K562 (cell line): ENCODE measurements around the gene UGT1A6.

ENCODE experiments used
- ELF1 ChIP-seq: fragments of 200-800 bp; sonication (Bioruptor generic); IDR thresholded peaks from 2 replicates; pipeline ENCODE4 v1.6.1; 2016; ENCODE audit warnings: missing genetic modification characterization, missing compliant biosample characterization
- NR2C2 ChIP-seq, 2 experiments: fragments of 200-800 bp in 1 of 2; sonication (Bioruptor generic) in 1 of 2; sonication (generic) in 1 of 2; formaldehyde crosslinking in 1 of 2; IDR thresholded peaks; 2 replicates each; pipeline versions ENCODE4 v1.6.1 to v1.8.0; 2016 to 2022; ENCODE audit warnings: mild to moderate bottlenecking in 1 of 2, missing compliant biosample characterization in 1 of 2, missing genetic modification characterization in 1 of 2, missing genetic modification reagents in 1 of 2
- YY1 ChIP-seq, 3 experiments: IDR thresholded peaks; 2 replicates each; pipeline ENCODE4 v1.6.1; 2011; ENCODE audit warnings: low read length in 2 of 3, mild to moderate bottlenecking in 2 of 3, moderate library complexity in 2 of 3, borderline replicate concordance in 1 of 3, control low read depth in 1 of 3, low read depth in 1 of 3; ENCODE audit not compliant: insufficient read depth in 3 of 3, insufficient replicate concordance in 2 of 3, control insufficient read depth in 1 of 3, insufficient read length in 1 of 3; ENCODE audit errors: extremely low read depth in 1 of 3
- ZNF217 ChIP-seq: sonication (generic); formaldehyde crosslinking; IDR thresholded peaks from 2 replicates; pipeline ENCODE4 v1.8.0; 2022; ENCODE audit warnings: mild to moderate bottlenecking, missing genetic modification reagents

DNA sequence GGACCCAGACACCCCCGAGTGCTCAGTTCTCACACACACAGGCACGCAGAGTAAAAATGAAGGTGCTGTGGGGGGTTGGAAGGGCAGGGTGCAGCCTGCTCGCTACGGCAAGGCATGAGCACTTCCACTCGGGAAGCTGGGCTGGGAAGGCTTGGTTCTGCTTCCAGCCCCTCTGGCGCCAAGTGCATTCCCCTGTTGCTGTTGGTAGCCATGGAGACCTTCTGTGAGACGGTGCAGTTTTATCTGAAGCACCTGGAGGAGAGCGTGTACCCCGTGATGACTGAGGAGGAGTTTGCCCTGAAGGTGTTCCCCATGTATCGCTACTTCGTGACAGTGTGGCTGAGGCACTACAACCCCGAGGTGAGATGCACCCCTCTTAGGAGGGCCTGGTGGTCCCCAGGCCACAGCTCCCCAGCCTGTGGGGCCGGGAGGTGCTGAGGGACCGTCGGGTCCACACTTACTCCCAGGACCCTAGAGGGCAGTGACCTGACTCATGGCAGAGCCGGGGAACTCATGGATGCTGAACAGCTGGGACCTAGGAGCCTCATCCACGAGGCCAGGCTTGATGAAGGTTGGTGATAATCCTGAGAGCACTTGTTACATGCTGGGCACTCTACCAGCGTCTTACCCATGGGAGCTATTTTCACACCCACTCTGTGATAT, 100.9 kb downstream of the UGT1A6 start:
- TF ChIP-seq YY1 (IDR thresholded peaks at IDR 0.05; ENCODE audit: borderline replicate concordance in 1 of 3, control insufficient read depth in 1 of 3, extremely low read depth in 1 of 3, insufficient read depth in 3 of 3, insufficient read length in 1 of 3, insufficient replicate concordance in 2 of 3, low read depth in 1 of 3, low read length in 2 of 3) (no peak), ZNF217 (CRISPR knock-in tag) (no peak), ELF1 (tag) (no peak), NR2C2 (CRISPR knock-in tag; IDR thresholded peaks at IDR 0.05) (no peak), NR2C2 (tag; IDR thresholded peaks at IDR 0.05) (no peak)
